ENCODE measurements around the gene CUBN.

CUBN gene

GRCh38 chr10:16776896-16777295, 352.7 kb downstream of the CUBN start:
- POLR2A ChIA-PET = no interaction called here
- H3K36me3 ChIP-seq (ENCODE audit: control insufficient read depth in 2 of 2, insufficient read depth in 1 of 2, low read length in 2 of 2) = no peaks in the 10 kb centered on the region
- TF ChIP-seq TRIM28 (IDR thresholded peaks at IDR 0.05; ENCODE audit: borderline replicate concordance, low read length) (no peak), ZNF223 (tag by site-specific recombination; IDR thresholded peaks at IDR 0.05) (no peak), ZBTB7A (tag by site-specific recombination; IDR thresholded peaks at IDR 0.05; ENCODE audit: low read depth) (no peak), ZNF335 (tag by site-specific recombination; conservative IDR thresholded peaks at IDR 0.05) (no peak), REST (tag by site-specific recombination; IDR thresholded peaks at IDR 0.05) (no peak), ZNF624 (tag by site-specific recombination; IDR thresholded peaks at IDR 0.05) (no peak), SP7 (tag by site-specific recombination; IDR thresholded peaks at IDR 0.05) (no peak), ELK4 (IDR thresholded peaks at IDR 0.05; ENCODE audit: borderline replicate concordance, low read depth, low read length) (no peak), ZFHX2 (tag by site-specific recombination; conservative IDR thresholded peaks at IDR 0.05) (no peak), ZNF791 (tag by site-specific recombination; IDR thresholded peaks at IDR 0.05) (no peak), ZBTB49 (tag by site-specific recombination; IDR thresholded peaks at IDR 0.05; ENCODE audit: low read depth) (no peak), ZNF776 (tag by site-specific recombination; IDR thresholded peaks at IDR 0.05; ENCODE audit: borderline replicate concordance) (no peak), ZNF362 (tag by site-specific recombination; IDR thresholded peaks at IDR 0.05) (no peak), ATF2 (tag by site-specific recombination; IDR thresholded peaks at IDR 0.05; ENCODE audit: low read depth) (no peak), ZNF654 (tag by site-specific recombination; IDR thresholded peaks at IDR 0.05; ENCODE audit: low read depth) (no peak), GLI4 (tag by site-specific recombination; IDR thresholded peaks at IDR 0.05) (no peak), ZNF140 (tag by site-specific recombination; IDR thresholded peaks at IDR 0.05) (no peak), ZBTB21 (tag by site-specific recombination; IDR thresholded peaks at IDR 0.05) (no peak)
- CTCF ChIA-PET = interaction anchor here (0.6 to 1.6 kb wide), 9 partner anchors 8 to 1103 kb away, joined by 3 to 11 read pairs (median 3); no protein-coding TSS in a partner anchor
- H3K4me1 ChIP-seq (ENCODE audit: control insufficient read depth, insufficient read depth, low read length) = no peaks in the 10 kb centered on the region
- no peak overlapping the region for H3K27ac ChIP-seq (ENCODE audit: extremely low read depth, low read depth, low read length)
- H3K9me3 ChIP-seq (ENCODE audit: control insufficient read depth, insufficient read depth, low read depth, low read length) = no peaks in the 10 kb centered on the region
- no peak overlapping the region for H3K4me3 ChIP-seq (ENCODE audit: low read depth, low read length)
